BLaER1 treated with 17β-estradiol and CSF1 and Interleukin-3, amounts not matched to agents 10 nM and 100 nM (cell line): ENCODE results near the gene BICRAL.
A peak's percentile ranks its signal among the peaks of the same experiment; 100 is the strongest.

Experiments used
- H3K27ac ChIP-seq, 11 experiments: shearing (Covaris generic); formaldehyde crosslinking; 2 replicates each; pipeline ENCODE4 v1.8.1; 2022
- H3K27me3 ChIP-seq, 11 experiments: shearing (Covaris generic); formaldehyde crosslinking; 2 replicates each; pipeline ENCODE4 v1.8.1; 2022
- H3K36me3 ChIP-seq, 11 experiments: shearing (Covaris generic); formaldehyde crosslinking; 2 replicates each; pipeline ENCODE4 v1.8.1; 2022
- H3K4me1 ChIP-seq, 10 experiments: shearing (Covaris generic); formaldehyde crosslinking; 2 replicates each; pipeline ENCODE4 v1.8.1; 2022
- H3K4me2 ChIP-seq, 11 experiments: shearing (Covaris generic); formaldehyde crosslinking; 2 replicates each; pipeline ENCODE4 v1.8.1; 2022
- H3K4me3 ChIP-seq, 10 experiments: shearing (Covaris generic); formaldehyde crosslinking; 2 replicates each; pipeline ENCODE4 v1.8.1; 2022
- H3K9ac ChIP-seq, 11 experiments: shearing (Covaris generic); formaldehyde crosslinking; 2 replicates each; pipeline ENCODE4 v1.8.1; 2022
- H3K9me3 ChIP-seq, 11 experiments: shearing (Covaris generic); formaldehyde crosslinking; replicated peaks in 1 of 11; 2 replicates each; pipeline ENCODE4 v1.8.1; 2022
- H4K20me1 ChIP-seq, 11 experiments: shearing (Covaris generic); formaldehyde crosslinking; 2 replicates each; pipeline ENCODE4 v1.8.1; 2022
- Cebpa-rat ChIP-seq, 11 experiments: shearing (Covaris generic); IDR thresholded peaks; 2 replicates each; pipeline ENCODE4 v1.8.1; 2022

The BICRAL gene

GRCh38 chr6:42783876-42784642 lies 2.2 kb downstream of the BICRAL start:
- H3K4me3 ChIP-seq: peak overlapping the region; percentile 79 to 99 (median 92)
- H3K36me3 ChIP-seq: peaks cover 5 to 20% (median 12%) of the 10 kb centered on the region in 11 experiments; a peak in 13 of 22 replicates
- peak overlapping the region; percentile 99 to 100 (median 100) for H3K27ac ChIP-seq
- TF ChIP-seq Cebpa-rat (IDR thresholded peaks at IDR 0.05): no peak
- H3K9ac ChIP-seq: peak overlapping the region; percentile 98 to 100 (median 100)
- H3K27me3 ChIP-seq: no peaks in the 10 kb centered on the region
- H3K9me3 ChIP-seq: no peaks in the 10 kb centered on the region
- peaks cover 52 to 65% (median 60%) of the 10 kb centered on the region in 10 experiments for H3K4me1 ChIP-seq
- peaks cover 0 to 31% (median 15%) of the 10 kb centered on the region in 11 experiments; a peak in 14 of 22 replicates for H4K20me1 ChIP-seq
- H3K4me2 ChIP-seq: peak overlapping the region; percentile 83 to 95 (median 86)

GRCh38 chr6:42784717-42785498 lies 3.1 kb downstream of the BICRAL start:
- no peak for TF ChIP-seq Cebpa-rat (IDR thresholded peaks at IDR 0.05)
- Histone ChIP-seq H3K4me1 (peaks cover 44 to 67% (median 55%) of the 10 kb centered on the region in 10 experiments), H3K9me3 (no peaks in the 10 kb centered on the region), H3K27me3 (no peaks in the 10 kb centered on the region), H3K4me3 (peak overlapping the region; percentile 79 to 99 (median 92)), H3K4me2 (peak overlapping the region; percentile 83 to 95 (median 86)), H3K9ac (peak overlapping the region; percentile 98 to 100 (median 100)), H3K27ac (peak overlapping the region in 10 of 11 experiments; percentile 16 to 100 (median 100); a peak in 20 of 22 replicates), H4K20me1 (peaks cover 0 to 39% (median 24%) of the 10 kb centered on the region in 11 experiments; a peak in 14 of 22 replicates), H3K36me3 (peaks cover 6 to 20% (median 13%) of the 10 kb centered on the region in 11 experiments; a peak in 13 of 22 replicates)

GRCh38 chr6:42786525-42786985 lies 4.7 kb downstream of the BICRAL start:
- H3K9me3 ChIP-seq: no peaks in the 10 kb centered on the region
- peak overlapping the region; percentile 83 to 95 (median 86) for H3K4me2 ChIP-seq
- peaks cover 31 to 63% (median 42%) of the 10 kb centered on the region in 10 experiments for H3K4me1 ChIP-seq
- no peaks in the 10 kb centered on the region for H3K27me3 ChIP-seq
- H4K20me1 ChIP-seq: peaks cover 0 to 56% (median 35%) of the 10 kb centered on the region in 11 experiments; a peak in 17 of 22 replicates
- TF ChIP-seq Cebpa-rat (IDR thresholded peaks at IDR 0.05): no peak
- peaks cover 6 to 20% (median 14%) of the 10 kb centered on the region in 11 experiments; a peak in 14 of 22 replicates for H3K36me3 ChIP-seq
- H3K27ac ChIP-seq: peak overlapping the region in 5 of 11 experiments; percentile 7 to 46 (median 29); a peak in 6 of 22 replicates
- peak overlapping the region in 4 of 11 experiments; percentile 12 to 100 (median 29); a peak in 5 of 22 replicates for H3K9ac ChIP-seq
- H3K4me3 ChIP-seq: peak overlapping the region in 3 of 10 experiments; percentile 18 to 86 (median 29); a peak in 5 of 20 replicates

GRCh38 chr6:42787063-42787472 lies 5.2 kb downstream of the BICRAL start:
- no peak overlapping the region; a peak in 1 of 22 replicates for H3K9ac ChIP-seq
- peaks cover 0 to 61% (median 35%) of the 10 kb centered on the region in 11 experiments; a peak in 17 of 22 replicates for H4K20me1 ChIP-seq
- TF ChIP-seq Cebpa-rat (IDR thresholded peaks at IDR 0.05): no peak
- H3K27me3 ChIP-seq: no peaks in the 10 kb centered on the region
- H3K9me3 ChIP-seq: no peaks in the 10 kb centered on the region
- H3K36me3 ChIP-seq: peaks cover 6 to 20% (median 14%) of the 10 kb centered on the region in 11 experiments; a peak in 14 of 22 replicates
- H3K27ac ChIP-seq: peak overlapping the region in 1 of 11 experiments; percentile 33; a peak in 4 of 22 replicates
- peak overlapping the region in 3 of 10 experiments; percentile 18 to 86 (median 29); a peak in 2 of 20 replicates for H3K4me3 ChIP-seq
- H3K4me2 ChIP-seq: peak overlapping the region; percentile 83 to 95 (median 86)
- peaks cover 31 to 63% (median 42%) of the 10 kb centered on the region in 10 experiments for H3K4me1 ChIP-seq

GRCh38 chr6:42788671-42789070 lies 6.8 kb downstream of the BICRAL start:
- no peak for TF ChIP-seq Cebpa-rat (IDR thresholded peaks at IDR 0.05)
- Histone ChIP-seq H3K27ac (no peak overlapping the region), H3K9me3 (no peaks in the 10 kb centered on the region), H3K4me3 (no peak overlapping the region), H3K4me2 (peak overlapping the region in 2 of 11 experiments; percentile 3 to 46; a peak in 4 of 22 replicates), H3K4me1 (peaks cover 31 to 63% (median 42%) of the 10 kb centered on the region in 10 experiments), H3K36me3 (peaks cover 6 to 23% (median 14%) of the 10 kb centered on the region in 11 experiments; a peak in 14 of 22 replicates), H3K27me3 (no peaks in the 10 kb centered on the region), H3K9ac (no peak overlapping the region), H4K20me1 (peaks cover 0 to 66% (median 35%) of the 10 kb centered on the region in 11 experiments; a peak in 17 of 22 replicates)

GRCh38 chr6:42790549-42791181 lies 8.8 kb downstream of the BICRAL start:
- Histone ChIP-seq H3K9ac (peak overlapping the region in 1 of 11 experiments; percentile 61; a peak in 2 of 22 replicates), H4K20me1 (peaks cover 0 to 66% (median 35%) of the 10 kb centered on the region in 11 experiments; a peak in 17 of 22 replicates)

GRCh38 chr6:42791706-42792320 lies 10.0 kb downstream of the BICRAL start:
- Histone ChIP-seq H3K4me2 (no peak overlapping the region), H3K9ac (no peak overlapping the region), H4K20me1 (peaks cover 0 to 62% (median 32%) of the 10 kb centered on the region in 11 experiments; a peak in 17 of 22 replicates), H3K4me1 (peaks cover 5 to 41% (median 17%) of the 10 kb centered on the region in 10 experiments), H3K36me3 (peaks cover 6 to 23% (median 13%) of the 10 kb centered on the region in 11 experiments; a peak in 15 of 22 replicates), H3K9me3 (no peaks in the 10 kb centered on the region), H3K27me3 (no peaks in the 10 kb centered on the region), H3K4me3 (no peak overlapping the region), H3K27ac (no peak overlapping the region)
- no peak for TF ChIP-seq Cebpa-rat (IDR thresholded peaks at IDR 0.05)

More at GRCh38 chr6:42790549-42791181, 8.8 kb downstream of the BICRAL start:
- Histone ChIP-seq H3K27ac (peak overlapping the region in 1 of 11 experiments; percentile 21; a peak in 1 of 22 replicates), H3K9me3 (no peaks in the 10 kb centered on the region), H3K4me1 (peaks cover 17 to 52% (median 28%) of the 10 kb centered on the region in 10 experiments), H3K27me3 (no peaks in the 10 kb centered on the region), H3K36me3 (peaks cover 6 to 23% (median 14%) of the 10 kb centered on the region in 11 experiments; a peak in 15 of 22 replicates), H3K4me3 (no peak overlapping the region), H3K4me2 (0 out of 22 replicates have a peak overlapping the region, but pooled peaks of 1 of the 11 experiments have one; percentile 5)
- TF ChIP-seq Cebpa-rat (IDR thresholded peaks at IDR 0.05): no peak
